ENCODE data around the gene ZIC5. TPM values are rescaled to one million over a fixed set of nuclear protein-coding genes. Genes with fewer than 3 reads are reported as not detected.

ZIC5 gene
- total RNA-seq, 1 experiment from 2014 or later = 0.66 TPM

DNA sequence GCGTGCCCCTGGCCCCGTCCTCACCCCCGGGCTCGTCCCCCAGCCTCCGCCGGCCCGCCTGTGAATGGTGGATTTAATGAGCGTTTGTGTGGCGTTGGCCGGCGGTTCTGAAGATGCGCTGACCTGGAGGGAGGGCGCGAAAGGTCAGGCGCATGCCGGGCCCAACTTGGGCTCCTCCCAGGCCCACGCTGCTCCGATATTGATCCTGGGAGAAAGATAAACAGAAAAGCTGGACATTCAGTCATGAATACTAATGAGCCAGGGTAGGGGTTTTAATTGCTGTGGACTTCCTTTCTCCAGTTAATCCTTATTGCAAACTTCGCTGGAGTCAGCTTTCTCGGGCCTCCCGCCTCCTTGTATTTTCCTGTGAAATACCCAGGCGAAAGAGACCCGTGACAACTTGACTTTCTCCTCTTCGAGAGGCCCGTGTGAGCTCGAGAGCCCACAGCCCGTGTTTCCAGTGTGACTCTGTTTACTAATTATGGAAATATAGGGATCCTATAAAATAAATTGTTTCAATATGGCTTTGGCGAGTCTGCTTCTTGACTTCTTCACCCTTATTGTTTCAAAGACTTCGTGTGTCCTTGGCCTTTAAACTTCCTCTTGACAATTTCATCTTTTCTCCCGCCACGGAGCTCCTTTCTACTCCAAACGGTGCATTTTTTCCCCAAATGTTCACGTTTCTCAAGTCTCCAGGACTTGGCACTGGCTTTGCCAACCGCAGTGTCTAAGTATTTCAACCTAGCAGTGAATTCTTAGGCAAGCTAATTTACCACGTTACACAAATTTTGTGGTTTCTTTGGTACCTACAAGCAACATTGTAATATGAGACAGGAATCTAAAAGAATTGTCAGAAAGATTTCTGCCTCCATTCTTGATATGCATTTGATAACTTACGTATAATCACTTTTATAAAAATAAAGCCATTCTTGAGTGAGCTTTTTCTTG is 20.5 kb upstream of the ZIC5 start:
- Mint-ChIP-seq H3K4me1 (ENCODE audit: low read depth, unreplicated experiment) (no peaks in the 10 kb centered on the region), H3K36me3 (ENCODE audit: insufficient read depth, unreplicated experiment) (no peaks in the 10 kb centered on the region), H3K4me3 (ENCODE audit: unreplicated experiment) (no peak overlapping the region), H3K27ac (ENCODE audit: unreplicated experiment) (no peak overlapping the region), H3K9me3 (ENCODE audit: unreplicated experiment) (no peaks in the 10 kb centered on the region), H3K27me3 (ENCODE audit: insufficient read depth, unreplicated experiment) (peaks cover 22% of the 10 kb centered on the region)
- BruUV-seq (replicated peaks) = no TSS peak
- TF ChIP-seq, protein P1, sequence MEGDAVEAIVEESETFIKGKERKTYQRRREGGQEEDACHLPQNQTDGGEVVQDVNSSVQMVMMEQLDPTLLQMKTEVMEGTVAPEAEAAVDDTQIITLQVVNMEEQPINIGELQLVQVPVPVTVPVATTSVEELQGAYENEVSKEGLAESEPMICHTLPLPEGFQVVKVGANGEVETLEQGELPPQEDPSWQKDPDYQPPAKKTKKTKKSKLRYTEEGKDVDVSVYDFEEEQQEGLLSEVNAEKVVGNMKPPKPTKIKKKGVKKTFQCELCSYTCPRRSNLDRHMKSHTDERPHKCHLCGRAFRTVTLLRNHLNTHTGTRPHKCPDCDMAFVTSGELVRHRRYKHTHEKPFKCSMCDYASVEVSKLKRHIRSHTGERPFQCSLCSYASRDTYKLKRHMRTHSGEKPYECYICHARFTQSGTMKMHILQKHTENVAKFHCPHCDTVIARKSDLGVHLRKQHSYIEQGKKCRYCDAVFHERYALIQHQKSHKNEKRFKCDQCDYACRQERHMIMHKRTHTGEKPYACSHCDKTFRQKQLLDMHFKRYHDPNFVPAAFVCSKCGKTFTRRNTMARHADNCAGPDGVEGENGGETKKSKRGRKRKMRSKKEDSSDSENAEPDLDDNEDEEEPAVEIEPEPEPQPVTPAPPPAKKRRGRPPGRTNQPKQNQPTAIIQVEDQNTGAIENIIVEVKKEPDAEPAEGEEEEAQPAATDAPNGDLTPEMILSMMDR (IDR thresholded peaks at IDR 0.05; ENCODE audit: insufficient read depth in 1 of 2, low read depth in 1 of 2, low read length in 1 of 2, severe bottlenecking in 1 of 2, unreplicated experiment in 1 of 2) = no peak
- 0 out of 2 replicates have a peak, but pooled peaks cover 2% of the 10 kb centered on the region for H3K9me3 ChIP-seq
- DNase-seq = no peak
- no peaks in the 10 kb centered on the region for H3K27me3 ChIP-seq (replicated peaks; ENCODE audit: control insufficient read depth, insufficient read depth, low read length)
- no peak overlapping the region for H3K4me3 ChIP-seq (ENCODE audit: low read depth, low read length)
- CTCF ChIA-PET = interaction anchor here (0.8 kb wide), 1 partner anchor 243 kb away, joined by 6 read pairs; no protein-coding TSS in a partner anchor
- H3K4me1 ChIP-seq = no peaks in the 10 kb centered on the region
- intact Hi-C loops (cut with micrococcal nuclease; ENCODE audit: unreplicated experiment) = no loop called here
- POLR2A ChIA-PET = no interaction called here
- H3K36me3 ChIP-seq (ENCODE audit: control insufficient read depth, insufficient read depth, low read length) = no peaks in the 10 kb centered on the region

DNA sequence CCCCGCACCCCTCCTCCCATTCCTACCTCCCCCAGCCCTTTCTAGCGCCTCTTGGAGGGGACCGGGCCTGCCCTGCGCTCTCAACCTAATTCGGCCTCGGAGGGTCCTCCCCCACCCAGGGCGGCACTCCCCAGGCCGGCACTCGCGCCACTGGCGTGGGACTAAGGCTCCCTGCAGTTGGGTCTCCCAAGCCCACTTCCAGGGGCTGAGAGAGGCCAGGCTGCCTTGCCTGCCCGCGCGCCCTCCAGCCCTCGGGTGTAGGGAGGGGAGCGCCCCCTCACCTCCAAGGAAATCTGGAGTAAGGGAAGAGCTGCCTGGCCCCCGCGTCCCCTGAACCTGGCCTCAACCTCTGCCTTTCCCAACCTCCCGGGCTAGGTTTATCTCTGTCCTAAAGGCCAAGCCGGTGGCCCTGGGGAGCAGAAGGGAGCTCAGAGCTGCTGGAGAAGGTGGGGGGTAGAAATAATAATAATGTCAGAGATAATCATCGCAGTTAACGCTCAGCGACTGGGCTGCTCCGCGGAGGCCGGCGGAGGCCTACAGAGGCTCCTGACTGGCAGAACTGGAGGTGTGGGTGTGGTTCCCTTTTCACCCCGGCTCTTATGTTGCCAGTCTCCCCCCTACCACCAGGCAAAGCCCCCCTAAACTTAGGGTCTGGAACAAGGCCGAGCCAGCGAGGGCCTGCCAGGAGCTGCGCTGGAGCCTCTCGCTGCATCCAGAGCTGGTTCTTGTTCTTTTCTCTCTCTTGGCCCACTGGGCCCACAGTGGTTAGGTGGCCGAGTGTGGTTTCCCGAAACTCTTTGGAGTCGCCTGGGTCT is 19.7 kb upstream of the ZIC5 start:
- ChIA-PET POLR2A (no interaction called here), CTCF (interaction anchor here (0.6 kb wide), 1 partner anchor 65 kb away, joined by 3 read pairs; no protein-coding TSS in a partner anchor)
- DNase-seq = no peak
- H3K4me1 ChIP-seq = no peaks in the 10 kb centered on the region
- Mint-ChIP-seq H3K4me3 (ENCODE audit: unreplicated experiment) (no peak overlapping the region), H3K36me3 (ENCODE audit: insufficient read depth, unreplicated experiment) (no peaks in the 10 kb centered on the region), H3K9me3 (ENCODE audit: unreplicated experiment) (no peaks in the 10 kb centered on the region), H3K27ac (ENCODE audit: unreplicated experiment) (no peak overlapping the region), H3K4me1 (ENCODE audit: low read depth, unreplicated experiment) (no peaks in the 10 kb centered on the region), H3K27me3 (ENCODE audit: insufficient read depth, unreplicated experiment) (peaks cover 25% of the 10 kb centered on the region)
- no peak overlapping the region for H3K4me3 ChIP-seq (ENCODE audit: low read depth, low read length)
- TF ChIP-seq, protein P1 (IDR thresholded peaks at IDR 0.05; ENCODE audit: insufficient read depth in 1 of 2, low read depth in 1 of 2, low read length in 1 of 2, severe bottlenecking in 1 of 2, unreplicated experiment in 1 of 2) = no peak
- no peaks in the 10 kb centered on the region for H3K36me3 ChIP-seq (ENCODE audit: control insufficient read depth, insufficient read depth, low read length)
- peaks cover under 1% of the 10 kb centered on the region for H3K27me3 ChIP-seq (replicated peaks; ENCODE audit: control insufficient read depth, insufficient read depth, low read length)
- no TSS peak for BruUV-seq (replicated peaks)
- H3K9me3 ChIP-seq = 0 out of 2 replicates have a peak, but pooled peaks cover 2% of the 10 kb centered on the region
- intact Hi-C loops (cut with micrococcal nuclease; ENCODE audit: unreplicated experiment) = no loop called here
